ENCODE measurements around the gene CLCN3. TPM values are rescaled to one million over a fixed set of nuclear protein-coding genes. Genes with fewer than 3 reads are reported as not detected.
A peak's percentile ranks its signal among the peaks of the same experiment; 100 is the strongest.

The CLCN3 gene
- total RNA-seq, 4 donors from 2014 or later, result 28.8 to 45.4 (median 37.7) TPM

DNA sequence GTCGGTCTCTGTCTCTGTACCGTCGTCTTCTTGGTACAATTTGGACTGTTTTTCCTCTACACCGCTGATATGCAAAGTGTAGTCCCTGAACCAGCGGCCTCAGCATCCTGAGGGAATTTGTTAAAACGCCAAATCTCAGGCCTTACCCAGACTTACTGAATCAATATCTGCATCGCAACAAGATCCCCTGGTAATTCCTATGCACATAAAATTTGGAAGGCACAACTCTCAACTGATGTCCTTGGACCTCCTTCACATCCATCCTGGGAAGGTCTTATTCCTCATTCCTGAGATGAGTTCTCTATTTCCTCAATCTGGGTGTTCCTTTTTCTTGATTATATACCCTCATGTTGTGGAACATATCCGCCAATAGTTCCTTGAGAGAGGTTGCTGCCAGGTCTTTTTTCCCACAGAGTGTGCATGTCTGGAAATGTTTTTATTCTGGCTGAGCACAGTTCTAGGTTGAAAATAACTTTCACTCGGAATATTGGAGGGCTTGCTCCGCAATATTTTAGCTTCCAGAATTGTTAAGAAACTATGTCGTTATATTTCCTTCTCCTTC lies 138.1 kb downstream of the CLCN3 start:
- TF ChIP-seq, protein P1, sequence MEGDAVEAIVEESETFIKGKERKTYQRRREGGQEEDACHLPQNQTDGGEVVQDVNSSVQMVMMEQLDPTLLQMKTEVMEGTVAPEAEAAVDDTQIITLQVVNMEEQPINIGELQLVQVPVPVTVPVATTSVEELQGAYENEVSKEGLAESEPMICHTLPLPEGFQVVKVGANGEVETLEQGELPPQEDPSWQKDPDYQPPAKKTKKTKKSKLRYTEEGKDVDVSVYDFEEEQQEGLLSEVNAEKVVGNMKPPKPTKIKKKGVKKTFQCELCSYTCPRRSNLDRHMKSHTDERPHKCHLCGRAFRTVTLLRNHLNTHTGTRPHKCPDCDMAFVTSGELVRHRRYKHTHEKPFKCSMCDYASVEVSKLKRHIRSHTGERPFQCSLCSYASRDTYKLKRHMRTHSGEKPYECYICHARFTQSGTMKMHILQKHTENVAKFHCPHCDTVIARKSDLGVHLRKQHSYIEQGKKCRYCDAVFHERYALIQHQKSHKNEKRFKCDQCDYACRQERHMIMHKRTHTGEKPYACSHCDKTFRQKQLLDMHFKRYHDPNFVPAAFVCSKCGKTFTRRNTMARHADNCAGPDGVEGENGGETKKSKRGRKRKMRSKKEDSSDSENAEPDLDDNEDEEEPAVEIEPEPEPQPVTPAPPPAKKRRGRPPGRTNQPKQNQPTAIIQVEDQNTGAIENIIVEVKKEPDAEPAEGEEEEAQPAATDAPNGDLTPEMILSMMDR (IDR thresholded peaks at IDR 0.05), result no peak
- TF ChIP-seq EP300 (IDR thresholded peaks at IDR 0.05) (no peak), POLR2A (IDR thresholded peaks at IDR 0.05) (no peak)
- peak overlapping the region; percentile 22 to 70 (median 66) for H3K27ac ChIP-seq
- H3K4me3 ChIP-seq, result peak overlapping the region in 3 of 4 donors; percentile 61 to 66 (median 63)
- H3K27me3 ChIP-seq, result no peaks in the 10 kb centered on the region
- WGBS, 2 donors, result 48 to 57% methylated on average over 11 of the region's 11 CpGs
- H3K36me3 ChIP-seq, result peaks cover 0 to under 1% (median 0%) of the 10 kb centered on the region in 3 donors
- no peaks in the 10 kb centered on the region for H3K9me3 ChIP-seq
- H3K4me1 ChIP-seq, result peaks cover 0 to 25% (median 15%) of the 10 kb centered on the region in 4 donors
- DNase-seq (ENCODE audit: low spot score in 2 of 2), result no peak

DNA sequence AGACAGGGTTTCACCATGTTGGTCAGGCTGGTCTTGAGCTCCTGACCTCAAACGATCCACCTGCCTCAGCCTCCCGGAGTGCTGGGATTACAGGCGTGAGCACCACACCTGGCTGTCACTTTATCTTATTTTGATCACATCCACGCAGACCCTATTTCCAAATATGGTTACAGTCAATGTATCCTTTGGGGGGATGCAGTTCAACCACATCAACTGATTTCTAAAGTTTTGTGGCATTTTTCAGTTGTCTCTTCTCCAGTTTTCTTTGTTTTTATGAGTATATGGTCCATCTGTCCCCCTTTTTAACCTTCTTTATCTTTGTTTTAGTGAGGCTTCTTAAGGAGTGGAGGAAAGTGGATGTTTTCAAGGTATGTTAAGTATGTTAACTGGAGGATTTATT lies 141.5 kb downstream of the CLCN3 start:
- no peaks in the 10 kb centered on the region for H3K27me3 ChIP-seq
- no peaks in the 10 kb centered on the region for H3K9me3 ChIP-seq
- 63 to 65% methylated on average over 4 of the region's 4 CpGs for WGBS, 2 donors
- H3K36me3 ChIP-seq, result no peaks in the 10 kb centered on the region
- H3K4me1 ChIP-seq, result peaks cover 0 to 9% (median 3%) of the 10 kb centered on the region in 4 donors
- H3K4me3 ChIP-seq, result no peak overlapping the region
- DNase-seq (ENCODE audit: low spot score in 2 of 2), result no peak
- TF ChIP-seq POLR2A (IDR thresholded peaks at IDR 0.05) (no peak), EP300 (IDR thresholded peaks at IDR 0.05) (no peak)
- TF ChIP-seq, protein P1 (IDR thresholded peaks at IDR 0.05), result no peak
- no peak overlapping the region for H3K27ac ChIP-seq

DNA sequence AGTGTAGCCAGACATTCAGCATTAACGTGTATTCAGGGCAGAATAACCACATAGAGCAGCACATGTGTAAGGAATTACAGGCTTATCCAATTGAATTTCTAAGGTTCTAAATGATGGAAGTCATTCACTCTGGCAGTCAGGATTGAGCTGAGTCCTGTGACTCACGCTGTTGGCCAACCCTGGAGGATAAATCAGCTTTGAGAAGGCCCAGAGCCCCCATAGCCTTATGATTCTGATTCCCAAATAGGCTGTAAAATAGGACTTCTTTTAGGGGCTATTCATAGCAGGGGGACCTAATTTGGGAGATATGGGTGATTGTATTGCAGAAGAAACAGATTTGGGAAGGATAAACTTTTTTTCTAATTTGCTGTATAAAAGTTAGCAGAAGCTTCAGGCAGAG lies 145.5 kb downstream of the CLCN3 start:
- Histone ChIP-seq H3K36me3 (no peaks in the 10 kb centered on the region), H3K27me3 (no peaks in the 10 kb centered on the region), H3K4me1 (peaks cover 0 to 5% (median 0%) of the 10 kb centered on the region in 4 donors), H3K27ac (no peak overlapping the region), H3K9me3 (no peaks in the 10 kb centered on the region), H3K4me3 (no peak overlapping the region)
- DNase-seq (ENCODE audit: low spot score in 2 of 2), result no peak
- WGBS, 2 donors, result 69 to 77% methylated on average over 2 of the region's 2 CpGs
- TF ChIP-seq, protein P1 (IDR thresholded peaks at IDR 0.05), result no peak
- no peak for TF ChIP-seq POLR2A (IDR thresholded peaks at IDR 0.05)
- TF ChIP-seq EP300 (IDR thresholded peaks at IDR 0.05), result no peak

DNA sequence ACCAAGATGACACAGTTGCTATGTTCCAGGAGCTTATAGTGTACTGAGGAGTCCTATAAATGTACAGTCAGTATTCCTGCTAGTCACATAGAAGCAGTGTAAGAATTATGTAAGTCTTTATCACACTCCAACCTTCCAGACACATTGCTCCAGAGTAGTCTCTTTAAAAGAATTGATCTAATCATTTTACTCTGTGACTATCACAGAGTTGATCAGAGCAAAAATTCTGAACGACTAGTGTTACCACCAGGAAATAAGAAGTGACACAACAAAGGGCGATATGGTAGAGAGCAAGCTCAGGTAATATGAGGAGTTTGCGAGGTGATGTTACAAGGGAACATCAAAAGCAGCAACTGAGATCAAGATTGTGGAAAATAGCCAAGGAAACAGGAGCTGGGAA lies 146.4 kb downstream of the CLCN3 start:
- H3K36me3 ChIP-seq, result no peaks in the 10 kb centered on the region
- no peak for TF ChIP-seq EP300 (IDR thresholded peaks at IDR 0.05)
- TF ChIP-seq, protein P1 (IDR thresholded peaks at IDR 0.05), result no peak
- no peak for DNase-seq (ENCODE audit: low spot score in 2 of 2)
- peaks cover 0 to 5% (median 0%) of the 10 kb centered on the region in 4 donors for H3K4me1 ChIP-seq
- no peak overlapping the region for H3K4me3 ChIP-seq
- no peaks in the 10 kb centered on the region for H3K9me3 ChIP-seq
- H3K27me3 ChIP-seq, result no peaks in the 10 kb centered on the region
- no peak overlapping the region for H3K27ac ChIP-seq
- 78% methylated on average over 3 of the region's 3 CpGs for WGBS, 2 donors

DNA sequence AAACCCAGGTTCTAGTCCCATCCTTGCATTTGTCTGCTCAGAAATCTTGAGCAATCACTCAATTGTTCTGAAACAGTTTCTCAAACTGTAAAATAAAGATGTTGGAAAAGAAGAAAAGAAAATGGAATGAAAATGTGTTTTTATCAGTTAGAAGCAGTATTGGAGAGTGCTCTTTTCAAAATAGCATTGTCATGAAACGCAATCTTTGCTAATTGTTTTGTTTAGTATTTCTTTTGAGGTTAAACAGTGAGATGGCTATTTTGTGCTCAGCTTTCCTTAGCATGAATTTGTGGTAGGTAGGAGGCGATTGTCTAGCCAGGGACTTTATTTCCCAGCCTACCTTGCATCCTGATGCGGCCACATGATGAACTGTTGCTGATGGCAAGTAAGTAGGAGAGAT lies 148.0 kb downstream of the CLCN3 start:
- WGBS, 2 donors, result 85 to 89% methylated on average over 3 of the region's 3 CpGs
- Histone ChIP-seq H3K9me3 (no peaks in the 10 kb centered on the region), H3K4me1 (peaks cover 0 to 5% (median 0%) of the 10 kb centered on the region in 4 donors), H3K4me3 (no peak overlapping the region), H3K27me3 (no peaks in the 10 kb centered on the region), H3K36me3 (no peaks in the 10 kb centered on the region), H3K27ac (no peak overlapping the region)
- no peak for TF ChIP-seq EP300 (IDR thresholded peaks at IDR 0.05)
- TF ChIP-seq POLR2A (IDR thresholded peaks at IDR 0.05), result no peak
- DNase-seq (ENCODE audit: low spot score in 2 of 2), result no peak
